ENCODE results near the gene AFF2. TPM values are rescaled to one million over a fixed set of nuclear protein-coding genes. Genes with fewer than 3 reads are reported as not detected.

Gene AFF2
- total and polyA plus RNA-seq, 10 donors, result 0.04 to 26.6 (median 8.7) TPM

DNA sequence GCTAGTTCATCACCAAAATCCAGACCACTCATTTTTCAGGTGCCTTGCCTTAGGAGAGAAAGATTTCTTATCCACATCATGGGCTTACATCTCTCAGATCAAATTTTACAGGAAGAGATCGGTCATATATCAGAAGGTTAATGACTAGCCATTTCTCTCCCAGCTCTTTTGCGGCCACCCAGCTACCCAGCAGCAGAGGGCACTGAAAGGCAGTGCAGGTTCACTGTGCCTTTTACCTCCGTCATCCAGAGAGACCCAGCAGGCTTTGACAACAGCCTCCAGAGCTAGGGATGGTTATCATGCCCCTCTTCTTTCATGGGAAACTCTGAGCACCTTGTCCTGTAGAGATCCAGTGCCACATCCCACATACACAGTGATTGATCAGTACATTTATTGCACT lies 384.8 kb downstream of the AFF2 start:
- no peaks in the 10 kb centered on the region for H3K9me3 ChIP-seq
- no peak for DNase-seq
- WGBS, 5 donors, result 40 to 93% (median 56%) methylated on average over 2 to 3 of the region's 3 CpGs
- H3K27me3 ChIP-seq (replicated peaks in 1 of 7), result no peaks in the 10 kb centered on the region
- intact Hi-C loops (cut with DNase I; ENCODE audit: low total_unique reads), result no loop called here
- no peaks in the 10 kb centered on the region for H3K4me1 ChIP-seq
- TF ChIP-seq, protein P1, sequence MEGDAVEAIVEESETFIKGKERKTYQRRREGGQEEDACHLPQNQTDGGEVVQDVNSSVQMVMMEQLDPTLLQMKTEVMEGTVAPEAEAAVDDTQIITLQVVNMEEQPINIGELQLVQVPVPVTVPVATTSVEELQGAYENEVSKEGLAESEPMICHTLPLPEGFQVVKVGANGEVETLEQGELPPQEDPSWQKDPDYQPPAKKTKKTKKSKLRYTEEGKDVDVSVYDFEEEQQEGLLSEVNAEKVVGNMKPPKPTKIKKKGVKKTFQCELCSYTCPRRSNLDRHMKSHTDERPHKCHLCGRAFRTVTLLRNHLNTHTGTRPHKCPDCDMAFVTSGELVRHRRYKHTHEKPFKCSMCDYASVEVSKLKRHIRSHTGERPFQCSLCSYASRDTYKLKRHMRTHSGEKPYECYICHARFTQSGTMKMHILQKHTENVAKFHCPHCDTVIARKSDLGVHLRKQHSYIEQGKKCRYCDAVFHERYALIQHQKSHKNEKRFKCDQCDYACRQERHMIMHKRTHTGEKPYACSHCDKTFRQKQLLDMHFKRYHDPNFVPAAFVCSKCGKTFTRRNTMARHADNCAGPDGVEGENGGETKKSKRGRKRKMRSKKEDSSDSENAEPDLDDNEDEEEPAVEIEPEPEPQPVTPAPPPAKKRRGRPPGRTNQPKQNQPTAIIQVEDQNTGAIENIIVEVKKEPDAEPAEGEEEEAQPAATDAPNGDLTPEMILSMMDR (IDR thresholded peaks at IDR 0.05 in 8 of 11, conservative IDR thresholded peaks at IDR 0.05 in 3 of 11), result no peak
- no peak for TF ChIP-seq POLR2AphosphoS5 (IDR thresholded peaks at IDR 0.05)
- TF ChIP-seq POLR2A (IDR thresholded peaks at IDR 0.05), result no peak
- H3K36me3 ChIP-seq, result no peaks in the 10 kb centered on the region
- no peak overlapping the region for H3K4me3 ChIP-seq
- H3K27ac ChIP-seq, result no peak overlapping the region

DNA sequence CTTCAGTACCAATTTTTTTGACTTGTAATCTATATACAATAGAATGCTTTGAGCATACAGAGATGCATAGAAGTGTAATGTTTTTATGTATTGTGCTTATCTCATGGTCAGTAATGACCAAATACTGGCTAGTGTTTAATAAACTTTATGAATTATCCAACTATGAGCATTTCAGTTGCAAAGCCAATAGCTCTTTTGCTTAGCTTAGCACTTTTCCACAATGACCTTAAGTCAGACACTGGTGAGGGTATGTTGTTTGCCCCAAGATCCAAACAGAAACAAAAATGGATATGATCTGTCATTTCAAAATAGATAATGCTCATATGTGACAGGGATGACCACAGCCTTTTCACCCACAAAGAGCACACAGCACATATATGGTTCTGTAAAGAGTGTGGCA lies 393.0 kb downstream of the AFF2 start:
- TF ChIP-seq POLR2AphosphoS5 (IDR thresholded peaks at IDR 0.05) (no peak), POLR2A (IDR thresholded peaks at IDR 0.05) (no peak)
- TF ChIP-seq, protein P1 (IDR thresholded peaks at IDR 0.05 in 8 of 11, conservative IDR thresholded peaks at IDR 0.05 in 3 of 11), result no peak

DNA sequence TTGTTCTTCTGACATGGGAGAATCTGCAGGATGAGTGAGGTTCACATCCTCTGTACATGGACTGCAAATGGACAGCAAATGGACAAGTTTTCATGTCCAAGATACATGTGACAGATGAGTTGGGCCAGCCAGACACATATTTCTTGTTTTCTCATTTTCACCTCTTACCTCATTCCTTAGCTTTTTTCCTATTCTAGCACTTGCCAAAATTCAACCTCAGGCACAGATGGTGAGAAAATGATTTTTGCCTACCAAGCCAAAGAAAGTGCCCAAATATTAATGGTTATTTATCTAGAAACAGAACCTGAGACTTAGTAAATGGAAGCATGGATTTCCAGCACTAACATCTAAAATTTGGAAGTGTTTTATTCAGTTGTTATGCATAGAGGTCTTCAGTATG lies 402.2 kb downstream of the AFF2 start:
- Histone ChIP-seq H3K36me3 (no peaks in the 10 kb centered on the region), H3K9me3 (no peaks in the 10 kb centered on the region), H3K4me1 (no peaks in the 10 kb centered on the region), H3K27me3 (replicated peaks in 1 of 7) (no peaks in the 10 kb centered on the region), H3K4me3 (no peak overlapping the region), H3K27ac (no peak overlapping the region)
- intact Hi-C loops (cut with DNase I; ENCODE audit: low total_unique reads), result no loop called here
- TF ChIP-seq, protein P1 (IDR thresholded peaks at IDR 0.05 in 8 of 11, conservative IDR thresholded peaks at IDR 0.05 in 3 of 11), result no peak
- TF ChIP-seq POLR2A (IDR thresholded peaks at IDR 0.05), result no peak
- no peak for TF ChIP-seq POLR2AphosphoS5 (IDR thresholded peaks at IDR 0.05)
- DNase-seq, result no peak

More for the DNA sequence above, 393.0 kb downstream of the AFF2 start:
- Histone ChIP-seq H3K9me3 (no peaks in the 10 kb centered on the region), H3K36me3 (no peaks in the 10 kb centered on the region), H3K4me3 (no peak overlapping the region), H3K4me1 (no peaks in the 10 kb centered on the region), H3K27me3 (replicated peaks in 1 of 7) (no peaks in the 10 kb centered on the region), H3K27ac (no peak overlapping the region)
- intact Hi-C loops (cut with DNase I; ENCODE audit: low total_unique reads), result no loop called here
- no peak for DNase-seq

DNA sequence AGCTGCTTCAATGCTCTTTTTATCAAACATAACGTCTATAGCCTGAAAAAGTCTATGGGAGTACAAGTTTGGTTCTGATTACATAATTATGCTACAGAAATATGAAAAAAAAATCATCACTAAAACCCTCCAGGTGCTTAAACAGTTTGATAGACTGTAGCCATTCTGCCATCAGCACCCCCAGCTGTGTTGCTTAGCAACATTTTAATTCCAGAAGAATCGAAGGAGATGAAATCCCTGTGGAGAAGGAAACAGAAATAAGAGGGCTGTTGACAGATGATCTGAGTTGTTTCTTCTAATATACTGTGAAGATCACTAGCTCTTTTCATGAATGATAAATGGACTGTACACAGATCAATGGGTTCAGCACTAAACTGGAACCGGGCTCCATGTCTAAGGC lies 402.8 kb downstream of the AFF2 start:
- Histone ChIP-seq H3K4me3 (no peak overlapping the region), H3K9me3 (no peaks in the 10 kb centered on the region), H3K27ac (no peak overlapping the region), H3K36me3 (no peaks in the 10 kb centered on the region), H3K27me3 (replicated peaks in 1 of 7) (no peaks in the 10 kb centered on the region), H3K4me1 (no peaks in the 10 kb centered on the region)
- intact Hi-C loops (cut with DNase I; ENCODE audit: low total_unique reads), result no loop called here
- TF ChIP-seq POLR2A (IDR thresholded peaks at IDR 0.05) (no peak), POLR2AphosphoS5 (IDR thresholded peaks at IDR 0.05) (no peak)
- TF ChIP-seq, protein P1 (IDR thresholded peaks at IDR 0.05 in 8 of 11, conservative IDR thresholded peaks at IDR 0.05 in 3 of 11), result no peak
- WGBS, 5 donors, result 68 to 94% (median 82%) methylated on average over 3 of the region's 3 CpGs
- no peak for DNase-seq
